NT2/D1 (cell line): Measurements from ENCODE around the gene HASPIN.

Experiments used
- DNase-seq: peaks from one replicate; pipeline ENCODE4 v3.0.0-alpha.2; 2011; ENCODE audit warnings: low read depth, low spot score
- H3K27me3 ChIP-seq: 2 replicates; pipeline ENCODE4 v1.6.0; 2011; ENCODE audit warnings: mild to moderate bottlenecking; ENCODE audit not compliant: insufficient read length, insufficient read depth
- H3K36me3 ChIP-seq: 2 replicates; pipeline ENCODE4 v1.6.1; 2011; ENCODE audit warnings: mild to moderate bottlenecking, low read length, mixed read lengths; ENCODE audit not compliant: insufficient read depth, insufficient read length
- H3K4me1 ChIP-seq: 2 replicates; pipeline ENCODE4 v1.5.1; 2011; ENCODE audit not compliant: insufficient read depth, insufficient read length
- H3K4me3 ChIP-seq: 2 replicates; pipeline ENCODE4 v1.5.1; 2011; ENCODE audit warnings: low read depth; ENCODE audit not compliant: insufficient read length
- H3K9ac ChIP-seq: 2 replicates; pipeline ENCODE4 v1.6.0; 2011; ENCODE audit warnings: low read depth; ENCODE audit not compliant: insufficient read length
- H3K9me3 ChIP-seq: 2 replicates; pipeline ENCODE4 v1.5.1; 2011; ENCODE audit warnings: mild to moderate bottlenecking, low read length; ENCODE audit not compliant: insufficient read depth
- SUZ12 ChIP-seq: IDR thresholded peaks from 2 replicates; pipeline ENCODE4 v1.6.1; 2011; ENCODE audit not compliant: insufficient read length, insufficient read depth; ENCODE audit errors: extremely low read depth
- YY1 ChIP-seq: IDR thresholded peaks from 2 replicates; pipeline ENCODE4 v1.6.1; 2011; ENCODE audit not compliant: insufficient read length, insufficient read depth
- ZNF274 ChIP-seq: IDR thresholded peaks from 2 replicates; pipeline ENCODE4 v1.6.1; 2011; ENCODE audit warnings: mild to moderate bottlenecking, low read depth, low read length

The HASPIN gene

GRCh38 chr17:3723556-3724377 lies at the start of gene HASPIN:
Gene HASPIN (plus strand): TSS chr17:3723903. CDS start chr17:3723936, 33 bp downstream.
- H3K27me3 ChIP-seq, result no peaks in the 10 kb centered on the region
- peak within 1 kb of the TSS; percentile 93 for H3K4me3 ChIP-seq
- peaks cover 38% of the 10 kb centered on the region for H3K36me3 ChIP-seq
- H3K9ac ChIP-seq, result peak within 1 kb of the TSS; percentile 99
- TF ChIP-seq ZNF274, result no peak
- TF ChIP-seq SUZ12, result no peak
- peak; percentile 70 for TF ChIP-seq YY1
- H3K4me1 ChIP-seq, result peaks cover 2% of the 10 kb centered on the region
- DNase-seq, result peak; percentile 80
- no peaks in the 10 kb centered on the region for H3K9me3 ChIP-seq

GRCh38 chr17:3675886-3676285 lies 47.8 kb upstream of the HASPIN start:
- no peak for TF ChIP-seq YY1
- TF ChIP-seq SUZ12, result no peak
- no peak for TF ChIP-seq ZNF274
- H3K27me3 ChIP-seq, result no peaks in the 10 kb centered on the region
- no peaks in the 10 kb centered on the region for H3K9me3 ChIP-seq
- H3K9ac ChIP-seq, result no peak overlapping the region
- DNase-seq, result no peak
- H3K36me3 ChIP-seq, result peaks cover 9% of the 10 kb centered on the region
- H3K4me1 ChIP-seq, result peaks cover 12% of the 10 kb centered on the region
- no peak overlapping the region for H3K4me3 ChIP-seq

GRCh38 chr17:3678095-3678820 lies 45.4 kb upstream of the HASPIN start:
- no peaks in the 10 kb centered on the region for H3K36me3 ChIP-seq
- peaks cover 10% of the 10 kb centered on the region for H3K4me1 ChIP-seq
- TF ChIP-seq SUZ12 (no peak), YY1 (no peak), ZNF274 (no peak)
- no peaks in the 10 kb centered on the region for H3K9me3 ChIP-seq
- no peak overlapping the region for H3K4me3 ChIP-seq
- DNase-seq, result no peak
- peak overlapping the region; percentile 32 for H3K9ac ChIP-seq
- no peaks in the 10 kb centered on the region for H3K27me3 ChIP-seq

GRCh38 chr17:3678821-3679530 lies 44.7 kb upstream of the HASPIN start:
- H3K4me3 ChIP-seq, result no peak overlapping the region
- H3K4me1 ChIP-seq, result peaks cover 10% of the 10 kb centered on the region
- TF ChIP-seq ZNF274 (no peak), SUZ12 (no peak), YY1 (no peak)
- no peaks in the 10 kb centered on the region for H3K36me3 ChIP-seq
- H3K9me3 ChIP-seq, result no peaks in the 10 kb centered on the region
- H3K27me3 ChIP-seq, result no peaks in the 10 kb centered on the region
- DNase-seq, result no peak
- H3K9ac ChIP-seq, result no peak overlapping the region

GRCh38 chr17:3679531-3680126 lies 44.1 kb upstream of the HASPIN start:
- H3K4me1 ChIP-seq, result peaks cover 10% of the 10 kb centered on the region
- DNase-seq, result no peak
- no peaks in the 10 kb centered on the region for H3K36me3 ChIP-seq
- H3K4me3 ChIP-seq, result no peak overlapping the region
- no peak overlapping the region for H3K9ac ChIP-seq
- TF ChIP-seq YY1 (no peak), SUZ12 (no peak), ZNF274 (no peak)
- no peaks in the 10 kb centered on the region for H3K9me3 ChIP-seq
- H3K27me3 ChIP-seq, result no peaks in the 10 kb centered on the region

GRCh38 chr17:3681057-3681456 lies 42.6 kb upstream of the HASPIN start:
- TF ChIP-seq ZNF274, result no peak
- no peak for TF ChIP-seq SUZ12
- TF ChIP-seq YY1, result no peak
- no peak for DNase-seq
- Histone ChIP-seq H3K9ac (no peak overlapping the region), H3K4me3 (no peak overlapping the region), H3K9me3 (no peaks in the 10 kb centered on the region), H3K36me3 (no peaks in the 10 kb centered on the region), H3K27me3 (no peaks in the 10 kb centered on the region), H3K4me1 (peaks cover 10% of the 10 kb centered on the region)
